GM23338 (cell line): ENCODE data around the gene GNAO1. TPM values are rescaled to one million over a fixed set of nuclear protein-coding genes. Genes with fewer than 3 reads are reported as not detected.

Source experiments
- ATAC-seq: fragments of 200-7000 bp; cut with Tn5 transposase; 3 replicates; pipeline ENCODE4 v1.9.1; 2020
- DNase-seq: peaks from one replicate; pipeline ENCODE4 v3.0.0-alpha.2; 2015; ENCODE audit warnings: low spot score
- H2AFZ ChIP-seq: fragments of 200-600 bp; sonication (generic); 2 replicates; pipeline ENCODE4 v1.8.0; 2016; ENCODE audit warnings: antibody characterized with exemption, mild to moderate bottlenecking, moderate library complexity
- H3F3A ChIP-seq: fragments of 200-600 bp; sonication (generic); replicated peaks from 2 replicates; pipeline ENCODE4 v1.8.0; 2017; ENCODE audit warnings: antibody characterized with exemption, mixed run types, low read depth
- H3K27ac ChIP-seq: fragments of 200-600 bp; sonication (generic); 2 replicates; pipeline ENCODE4 v1.6.1; 2016; ENCODE audit warnings: low read depth
- H3K27me3 ChIP-seq: fragments of 200-600 bp; sonication (generic); 2 replicates; pipeline ENCODE4 v1.8.0; 2016; ENCODE audit warnings: mild to moderate bottlenecking, mixed run types, moderate library complexity; ENCODE audit not compliant: insufficient read depth
- H3K36me3 ChIP-seq: fragments of 200-600 bp; sonication (generic); 2 replicates; pipeline ENCODE4 v1.8.0; 2016; ENCODE audit warnings: mild to moderate bottlenecking; ENCODE audit not compliant: insufficient read depth
- H3K4me1 ChIP-seq: fragments of 200-600 bp; sonication (generic); 2 replicates; pipeline ENCODE4 v1.8.0; 2016; ENCODE audit warnings: mild to moderate bottlenecking, moderate library complexity; ENCODE audit not compliant: insufficient read depth
- H3K4me2 ChIP-seq: fragments of 200-600 bp; sonication (generic); 2 replicates; pipeline ENCODE4 v1.7.1; 2017; ENCODE audit warnings: mixed run types
- H3K4me3 ChIP-seq: fragments of 200-600 bp; sonication (generic); 2 replicates; pipeline ENCODE4 v1.6.1; 2016; ENCODE audit warnings: mixed run types
- H3K79me2 ChIP-seq: fragments of 200-600 bp; sonication (generic); replicated peaks from 2 replicates; pipeline ENCODE4 v1.8.0; 2017; ENCODE audit warnings: mild to moderate bottlenecking; ENCODE audit not compliant: insufficient read depth
- H3K9me2 ChIP-seq: fragments of 200-600 bp; sonication (generic); 2 replicates; pipeline ENCODE4 v1.8.0; 2017; ENCODE audit not compliant: insufficient read depth
- H4K20me1 ChIP-seq: fragments of 200-600 bp; sonication (generic); replicated peaks from 2 replicates; pipeline ENCODE4 v1.8.0; 2017; ENCODE audit warnings: mild to moderate bottlenecking; ENCODE audit not compliant: insufficient read depth
- H3K27ac Mint-ChIP-seq: 2 replicates; pipeline ENCODE4 v1.8.0; 2020; ENCODE audit warnings: inconsistent platforms, mild to moderate bottlenecking, moderate library complexity, mixed read lengths
- H3K27me3 Mint-ChIP-seq: 3 replicates; pipeline ENCODE4 v1.8.0; 2022; ENCODE audit warnings: low read depth, mild to moderate bottlenecking, moderate library complexity, mixed read lengths, inconsistent platforms; ENCODE audit not compliant: insufficient read depth, poor library complexity
- H3K36me3 Mint-ChIP-seq: 3 replicates; pipeline ENCODE4 v1.8.0; 2021; ENCODE audit warnings: low read depth, mild to moderate bottlenecking, inconsistent platforms, moderate library complexity, mixed read lengths
- H3K4me1 Mint-ChIP-seq: 3 replicates; pipeline ENCODE4 v1.8.0; 2020; ENCODE audit warnings: mild to moderate bottlenecking, inconsistent platforms, mixed read lengths
- H3K4me3 Mint-ChIP-seq: 3 replicates; pipeline ENCODE4 v1.8.0; 2021; ENCODE audit warnings: moderate library complexity, mild to moderate bottlenecking, inconsistent platforms, mixed read lengths
- H3K9me3 Mint-ChIP-seq: 3 replicates; pipeline ENCODE4 v1.8.0; 2020; ENCODE audit warnings: moderate library complexity, mild to moderate bottlenecking, inconsistent platforms, mixed read lengths
- CREB1 ChIP-seq: fragments of 250-450 bp; sonication (Bioruptor Pico); IDR thresholded peaks from 2 replicates; pipeline ENCODE4 v1.5.0; 2020; ENCODE audit warnings: low read depth, mild to moderate bottlenecking, moderate library complexity
- EZH2 ChIP-seq: fragments of 200-600 bp; sonication (generic); IDR thresholded peaks from one replicate; pipeline ENCODE4 v1.8.0; 2017; ENCODE audit warnings: antibody characterized with exemption, mild to moderate bottlenecking, low read depth; ENCODE audit not compliant: unreplicated experiment
- EZH2phosphoT487 ChIP-seq: fragments of 200-600 bp; sonication (generic); IDR thresholded peaks from one replicate; pipeline ENCODE4 v1.8.1; 2018; ENCODE audit warnings: antibody characterized with exemption; ENCODE audit not compliant: unreplicated experiment
- JUNB ChIP-seq: IDR thresholded peaks from one replicate; pipeline ENCODE4 v1.6.1; 2016; ENCODE audit warnings: antibody characterized with exemption; ENCODE audit not compliant: unreplicated experiment
- NANOG ChIP-seq: IDR thresholded peaks from 2 replicates; pipeline ENCODE4 v1.6.1; 2016; ENCODE audit warnings: antibody characterized with exemption, borderline replicate concordance
- POLR2AphosphoS5 ChIP-seq: IDR thresholded peaks from 2 replicates; pipeline ENCODE4 v1.6.1; 2016; ENCODE audit warnings: antibody characterized with exemption, low read depth
- STAT1 ChIP-seq: IDR thresholded peaks from one replicate; pipeline ENCODE4 v1.6.1; 2016; ENCODE audit warnings: antibody characterized with exemption; ENCODE audit not compliant: unreplicated experiment
- ZNF114 ChIP-seq: fragments of 250-450 bp; sonication (Bioruptor Pico); IDR thresholded peaks from 2 replicates; pipeline ENCODE4 v1.5.0; 2020; ENCODE audit warnings: mild to moderate bottlenecking, moderate library complexity
- ZNF331 ChIP-seq: fragments of 250-450 bp; sonication (Bioruptor Pico); IDR thresholded peaks from 2 replicates; pipeline ENCODE4 v1.5.0; 2020; ENCODE audit warnings: low read depth, mild to moderate bottlenecking, moderate library complexity
- polyA plus RNA-seq: library from polyadenylated mRNA; unstranded; fragments of >200 nt; fragmentation: Nextera tagmentation; extraction: Ambion mirVana; gene quantifications from 2 replicates; pipeline ENCODE4 v1.2.1, GENCODE V29; 2016
- total RNA-seq: library from RNA; depleted of rRNA; stranded (reverse); fragments of >200 nt; shearing (Covaris generic); gene quantifications from 2 replicates; pipeline ENCODE4 v1.2.3, GENCODE V29; 2014
- TF ChIP-seq, protein P1 (sequence below): fragments of 250-450 bp; sonication (Bioruptor Pico); IDR thresholded peaks from 2 replicates; pipeline ENCODE4 v1.5.0; 2020; ENCODE audit warnings: mild to moderate bottlenecking, moderate library complexity
- TF ChIP-seq, protein P2 (sequence below): IDR thresholded peaks from 2 replicates; pipeline ENCODE4 v1.6.1; 2016; ENCODE audit warnings: antibody characterized with exemption
- TF ChIP-seq, protein P3 (sequence below): IDR thresholded peaks from one replicate; pipeline ENCODE4 v1.6.1; 2018; ENCODE audit warnings: antibody characterized with exemption; ENCODE audit not compliant: unreplicated experiment
- TF ChIP-seq, protein P4 (sequence below), 2 experiments: fragments of 200-600 bp in 1 of 2; sonication (generic) in 1 of 2; conservative IDR thresholded peaks; 2 replicates each; pipeline versions ENCODE4 v1.5.1 to v1.6.1; 2016 to 2017; ENCODE audit warnings: antibody characterized with exemption in 2 of 2, low read depth in 2 of 2, mild to moderate bottlenecking in 2 of 2, moderate library complexity in 1 of 2

Gene GNAO1
- total and polyA plus RNA-seq, 2 experiments from 2014 or later = 6.5 to 24.8 TPM

DNA sequence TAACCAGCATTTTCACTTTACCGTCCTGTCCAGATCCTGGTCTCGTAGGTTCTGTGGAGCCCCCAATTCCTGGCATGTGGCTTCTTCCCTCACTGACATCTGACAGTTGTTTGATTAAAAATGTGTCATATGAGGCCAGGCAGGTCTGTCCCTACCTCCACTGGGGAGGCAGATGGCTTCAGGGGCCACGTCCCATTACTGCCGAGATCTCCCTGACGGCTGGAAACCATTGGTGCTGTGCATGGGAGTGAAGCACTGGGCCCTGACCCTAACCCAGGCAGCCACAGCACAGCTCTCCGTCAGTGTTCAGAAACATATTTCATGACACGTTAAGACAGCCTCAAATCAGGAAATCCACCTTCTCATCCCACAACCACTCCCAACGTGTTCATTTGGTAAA, 77.5 kb downstream of the GNAO1 start:
- Histone ChIP-seq H3K4me2 (no peak overlapping the region), H2AFZ (no peak overlapping the region), H3K9me2 (no peaks in the 10 kb centered on the region), H3K4me1 (peaks cover 10% of the 10 kb centered on the region; the same call in 1 of the 2 replicates), H3K27ac (no peak overlapping the region), H3F3A (no peaks in the 10 kb centered on the region), H4K20me1 (no peaks in the 10 kb centered on the region), H3K4me3 (no peak overlapping the region), H3K79me2 (no peaks in the 10 kb centered on the region), H3K36me3 (0 out of 2 replicates have a peak, but pooled peaks cover 7% of the 10 kb centered on the region), H3K27me3 (no peaks in the 10 kb centered on the region)
- H3K36me3 Mint-ChIP-seq = peaks cover 14% of the 10 kb centered on the region
- ATAC-seq = no peak
- peaks cover 9% of the 10 kb centered on the region; the same call in 2 of the 3 replicates for H3K9me3 Mint-ChIP-seq
- H3K4me1 Mint-ChIP-seq = peaks cover 16% of the 10 kb centered on the region
- peaks cover 4% of the 10 kb centered on the region for H3K27me3 Mint-ChIP-seq
- no peak for DNase-seq
- no peak overlapping the region for H3K4me3 Mint-ChIP-seq
- H3K27ac Mint-ChIP-seq = no peak overlapping the region
- TF ChIP-seq NANOG (no peak), JUNB (no peak), EZH2phosphoT487 (no peak), ZNF331 (CRISPR knock-in tag) (no peak), STAT1 (no peak), ZNF114 (CRISPR knock-in tag) (no peak), EZH2 (no peak), POLR2AphosphoS5 (no peak), CREB1 (CRISPR knock-in tag) (no peak)
- TF ChIP-seq, protein P1, sequence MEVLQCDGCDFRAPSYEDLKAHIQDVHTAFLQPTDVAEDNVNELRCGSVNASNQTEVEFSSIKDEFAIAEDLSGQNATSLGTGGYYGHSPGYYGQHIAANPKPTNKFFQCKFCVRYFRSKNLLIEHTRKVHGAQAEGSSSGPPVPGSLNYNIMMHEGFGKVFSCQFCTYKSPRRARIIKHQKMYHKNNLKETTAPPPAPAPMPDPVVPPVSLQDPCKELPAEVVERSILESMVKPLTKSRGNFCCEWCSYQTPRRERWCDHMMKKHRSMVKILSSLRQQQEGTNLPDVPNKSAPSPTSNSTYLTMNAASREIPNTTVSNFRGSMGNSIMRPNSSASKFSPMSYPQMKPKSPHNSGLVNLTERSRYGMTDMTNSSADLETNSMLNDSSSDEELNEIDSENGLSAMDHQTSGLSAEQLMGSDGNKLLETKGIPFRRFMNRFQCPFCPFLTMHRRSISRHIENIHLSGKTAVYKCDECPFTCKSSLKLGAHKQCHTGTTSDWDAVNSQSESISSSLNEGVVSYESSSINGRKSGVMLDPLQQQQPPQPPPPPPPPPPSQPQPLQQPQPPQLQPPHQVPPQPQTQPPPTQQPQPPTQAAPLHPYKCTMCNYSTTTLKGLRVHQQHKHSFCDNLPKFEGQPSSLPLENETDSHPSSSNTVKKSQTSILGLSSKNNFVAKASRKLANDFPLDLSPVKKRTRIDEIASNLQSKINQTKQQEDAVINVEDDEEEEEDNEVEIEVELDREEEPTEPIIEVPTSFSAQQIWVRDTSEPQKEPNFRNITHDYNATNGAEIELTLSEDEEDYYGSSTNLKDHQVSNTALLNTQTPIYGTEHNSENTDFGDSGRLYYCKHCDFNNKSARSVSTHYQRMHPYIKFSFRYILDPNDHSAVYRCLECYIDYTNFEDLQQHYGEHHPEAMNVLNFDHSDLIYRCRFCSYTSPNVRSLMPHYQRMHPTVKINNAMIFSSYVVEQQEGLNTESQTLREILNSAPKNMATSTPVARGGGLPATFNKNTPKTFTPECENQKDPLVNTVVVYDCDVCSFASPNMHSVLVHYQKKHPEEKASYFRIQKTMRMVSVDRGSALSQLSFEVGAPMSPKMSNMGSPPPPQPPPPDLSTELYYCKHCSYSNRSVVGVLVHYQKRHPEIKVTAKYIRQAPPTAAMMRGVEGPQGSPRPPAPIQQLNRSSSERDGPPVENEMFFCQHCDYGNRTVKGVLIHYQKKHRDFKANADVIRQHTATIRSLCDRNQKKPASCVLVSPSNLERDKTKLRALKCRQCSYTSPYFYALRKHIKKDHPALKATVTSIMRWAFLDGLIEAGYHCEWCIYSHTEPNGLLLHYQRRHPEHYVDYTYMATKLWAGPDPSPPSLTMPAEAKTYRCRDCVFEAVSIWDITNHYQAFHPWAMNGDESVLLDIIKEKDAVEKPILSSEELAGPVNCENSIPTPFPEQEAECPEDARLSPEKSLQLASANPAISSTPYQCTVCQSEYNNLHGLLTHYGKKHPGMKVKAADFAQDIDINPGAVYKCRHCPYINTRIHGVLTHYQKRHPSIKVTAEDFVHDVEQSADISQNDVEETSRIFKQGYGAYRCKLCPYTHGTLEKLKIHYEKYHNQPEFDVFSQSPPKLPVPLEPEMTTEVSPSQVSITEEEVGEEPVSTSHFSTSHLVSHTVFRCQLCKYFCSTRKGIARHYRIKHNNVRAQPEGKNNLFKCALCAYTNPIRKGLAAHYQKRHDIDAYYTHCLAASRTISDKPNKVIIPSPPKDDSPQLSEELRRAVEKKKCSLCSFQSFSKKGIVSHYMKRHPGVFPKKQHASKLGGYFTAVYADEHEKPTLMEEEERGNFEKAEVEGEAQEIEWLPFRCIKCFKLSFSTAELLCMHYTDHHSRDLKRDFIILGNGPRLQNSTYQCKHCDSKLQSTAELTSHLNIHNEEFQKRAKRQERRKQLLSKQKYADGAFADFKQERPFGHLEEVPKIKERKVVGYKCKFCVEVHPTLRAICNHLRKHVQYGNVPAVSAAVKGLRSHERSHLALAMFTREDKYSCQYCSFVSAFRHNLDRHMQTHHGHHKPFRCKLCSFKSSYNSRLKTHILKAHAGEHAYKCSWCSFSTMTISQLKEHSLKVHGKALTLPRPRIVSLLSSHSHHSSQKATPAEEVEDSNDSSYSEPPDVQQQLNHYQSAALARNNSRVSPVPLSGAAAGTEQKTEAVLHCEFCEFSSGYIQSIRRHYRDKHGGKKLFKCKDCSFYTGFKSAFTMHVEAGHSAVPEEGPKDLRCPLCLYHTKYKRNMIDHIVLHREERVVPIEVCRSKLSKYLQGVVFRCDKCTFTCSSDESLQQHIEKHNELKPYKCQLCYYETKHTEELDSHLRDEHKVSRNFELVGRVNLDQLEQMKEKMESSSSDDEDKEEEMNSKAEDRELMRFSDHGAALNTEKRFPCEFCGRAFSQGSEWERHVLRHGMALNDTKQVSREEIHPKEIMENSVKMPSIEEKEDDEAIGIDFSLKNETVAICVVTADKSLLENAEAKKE (CRISPR knock-in tag) = no peak
- TF ChIP-seq, protein P2, sequence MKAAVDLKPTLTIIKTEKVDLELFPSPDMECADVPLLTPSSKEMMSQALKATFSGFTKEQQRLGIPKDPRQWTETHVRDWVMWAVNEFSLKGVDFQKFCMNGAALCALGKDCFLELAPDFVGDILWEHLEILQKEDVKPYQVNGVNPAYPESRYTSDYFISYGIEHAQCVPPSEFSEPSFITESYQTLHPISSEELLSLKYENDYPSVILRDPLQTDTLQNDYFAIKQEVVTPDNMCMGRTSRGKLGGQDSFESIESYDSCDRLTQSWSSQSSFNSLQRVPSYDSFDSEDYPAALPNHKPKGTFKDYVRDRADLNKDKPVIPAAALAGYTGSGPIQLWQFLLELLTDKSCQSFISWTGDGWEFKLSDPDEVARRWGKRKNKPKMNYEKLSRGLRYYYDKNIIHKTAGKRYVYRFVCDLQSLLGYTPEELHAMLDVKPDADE = no peak
- TF ChIP-seq, protein P3, sequence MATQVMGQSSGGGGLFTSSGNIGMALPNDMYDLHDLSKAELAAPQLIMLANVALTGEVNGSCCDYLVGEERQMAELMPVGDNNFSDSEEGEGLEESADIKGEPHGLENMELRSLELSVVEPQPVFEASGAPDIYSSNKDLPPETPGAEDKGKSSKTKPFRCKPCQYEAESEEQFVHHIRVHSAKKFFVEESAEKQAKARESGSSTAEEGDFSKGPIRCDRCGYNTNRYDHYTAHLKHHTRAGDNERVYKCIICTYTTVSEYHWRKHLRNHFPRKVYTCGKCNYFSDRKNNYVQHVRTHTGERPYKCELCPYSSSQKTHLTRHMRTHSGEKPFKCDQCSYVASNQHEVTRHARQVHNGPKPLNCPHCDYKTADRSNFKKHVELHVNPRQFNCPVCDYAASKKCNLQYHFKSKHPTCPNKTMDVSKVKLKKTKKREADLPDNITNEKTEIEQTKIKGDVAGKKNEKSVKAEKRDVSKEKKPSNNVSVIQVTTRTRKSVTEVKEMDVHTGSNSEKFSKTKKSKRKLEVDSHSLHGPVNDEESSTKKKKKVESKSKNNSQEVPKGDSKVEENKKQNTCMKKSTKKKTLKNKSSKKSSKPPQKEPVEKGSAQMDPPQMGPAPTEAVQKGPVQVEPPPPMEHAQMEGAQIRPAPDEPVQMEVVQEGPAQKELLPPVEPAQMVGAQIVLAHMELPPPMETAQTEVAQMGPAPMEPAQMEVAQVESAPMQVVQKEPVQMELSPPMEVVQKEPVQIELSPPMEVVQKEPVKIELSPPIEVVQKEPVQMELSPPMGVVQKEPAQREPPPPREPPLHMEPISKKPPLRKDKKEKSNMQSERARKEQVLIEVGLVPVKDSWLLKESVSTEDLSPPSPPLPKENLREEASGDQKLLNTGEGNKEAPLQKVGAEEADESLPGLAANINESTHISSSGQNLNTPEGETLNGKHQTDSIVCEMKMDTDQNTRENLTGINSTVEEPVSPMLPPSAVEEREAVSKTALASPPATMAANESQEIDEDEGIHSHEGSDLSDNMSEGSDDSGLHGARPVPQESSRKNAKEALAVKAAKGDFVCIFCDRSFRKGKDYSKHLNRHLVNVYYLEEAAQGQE = no peak
- TF ChIP-seq, protein P4, sequence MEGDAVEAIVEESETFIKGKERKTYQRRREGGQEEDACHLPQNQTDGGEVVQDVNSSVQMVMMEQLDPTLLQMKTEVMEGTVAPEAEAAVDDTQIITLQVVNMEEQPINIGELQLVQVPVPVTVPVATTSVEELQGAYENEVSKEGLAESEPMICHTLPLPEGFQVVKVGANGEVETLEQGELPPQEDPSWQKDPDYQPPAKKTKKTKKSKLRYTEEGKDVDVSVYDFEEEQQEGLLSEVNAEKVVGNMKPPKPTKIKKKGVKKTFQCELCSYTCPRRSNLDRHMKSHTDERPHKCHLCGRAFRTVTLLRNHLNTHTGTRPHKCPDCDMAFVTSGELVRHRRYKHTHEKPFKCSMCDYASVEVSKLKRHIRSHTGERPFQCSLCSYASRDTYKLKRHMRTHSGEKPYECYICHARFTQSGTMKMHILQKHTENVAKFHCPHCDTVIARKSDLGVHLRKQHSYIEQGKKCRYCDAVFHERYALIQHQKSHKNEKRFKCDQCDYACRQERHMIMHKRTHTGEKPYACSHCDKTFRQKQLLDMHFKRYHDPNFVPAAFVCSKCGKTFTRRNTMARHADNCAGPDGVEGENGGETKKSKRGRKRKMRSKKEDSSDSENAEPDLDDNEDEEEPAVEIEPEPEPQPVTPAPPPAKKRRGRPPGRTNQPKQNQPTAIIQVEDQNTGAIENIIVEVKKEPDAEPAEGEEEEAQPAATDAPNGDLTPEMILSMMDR (conservative IDR thresholded peaks at IDR 0.05; ENCODE audit: low read depth in 2 of 2) = no peak
